Body of pancreas (tissue), 4 donors: Measurements from ENCODE around the gene SOCS3.

ENCODE experiments used
- CTCF ChIP-seq, 7 experiments: fragments of 450-650 bp in 4 of 7; fragments of 200-600 bp in 3 of 7; sonication (generic) in 3 of 7; IDR thresholded peaks; one replicate each; pipeline ENCODE4 v1.5.1; 2016 to 2019; ENCODE audit warnings: antibody characterized with exemption in 7 of 7
- POLR2A ChIP-seq, 3 donors: fragments of 450-650 bp; IDR thresholded peaks; one replicate each; pipeline ENCODE4 v1.6.1; 2016; ENCODE audit warnings: antibody characterized with exemption in 3 of 3, mild to moderate bottlenecking in 2 of 3

GRCh38 chr17:78372841-78373240, 13.0 kb upstream of the SOCS3 start:
- TF ChIP-seq CTCF (IDR thresholded peaks at IDR 0.05) (no peak), POLR2A (IDR thresholded peaks at IDR 0.05) (no peak)
